ENCODE measurements around the gene ST3GAL3.

The ST3GAL3 gene

GRCh38 chr1:43796111-43796581 lies 88.8 kb downstream of the ST3GAL3 start:
- peak; percentile 13 for DNase-seq (ENCODE audit: low read depth)
- H3K4me3 ChIP-seq (ENCODE audit: low read length), result no peak overlapping the region
- TF ChIP-seq, protein P1, sequence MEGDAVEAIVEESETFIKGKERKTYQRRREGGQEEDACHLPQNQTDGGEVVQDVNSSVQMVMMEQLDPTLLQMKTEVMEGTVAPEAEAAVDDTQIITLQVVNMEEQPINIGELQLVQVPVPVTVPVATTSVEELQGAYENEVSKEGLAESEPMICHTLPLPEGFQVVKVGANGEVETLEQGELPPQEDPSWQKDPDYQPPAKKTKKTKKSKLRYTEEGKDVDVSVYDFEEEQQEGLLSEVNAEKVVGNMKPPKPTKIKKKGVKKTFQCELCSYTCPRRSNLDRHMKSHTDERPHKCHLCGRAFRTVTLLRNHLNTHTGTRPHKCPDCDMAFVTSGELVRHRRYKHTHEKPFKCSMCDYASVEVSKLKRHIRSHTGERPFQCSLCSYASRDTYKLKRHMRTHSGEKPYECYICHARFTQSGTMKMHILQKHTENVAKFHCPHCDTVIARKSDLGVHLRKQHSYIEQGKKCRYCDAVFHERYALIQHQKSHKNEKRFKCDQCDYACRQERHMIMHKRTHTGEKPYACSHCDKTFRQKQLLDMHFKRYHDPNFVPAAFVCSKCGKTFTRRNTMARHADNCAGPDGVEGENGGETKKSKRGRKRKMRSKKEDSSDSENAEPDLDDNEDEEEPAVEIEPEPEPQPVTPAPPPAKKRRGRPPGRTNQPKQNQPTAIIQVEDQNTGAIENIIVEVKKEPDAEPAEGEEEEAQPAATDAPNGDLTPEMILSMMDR (IDR thresholded peaks at IDR 0.05; ENCODE audit: insufficient read depth, low read depth, low read length, missing control alignments), result no peak

DNA sequence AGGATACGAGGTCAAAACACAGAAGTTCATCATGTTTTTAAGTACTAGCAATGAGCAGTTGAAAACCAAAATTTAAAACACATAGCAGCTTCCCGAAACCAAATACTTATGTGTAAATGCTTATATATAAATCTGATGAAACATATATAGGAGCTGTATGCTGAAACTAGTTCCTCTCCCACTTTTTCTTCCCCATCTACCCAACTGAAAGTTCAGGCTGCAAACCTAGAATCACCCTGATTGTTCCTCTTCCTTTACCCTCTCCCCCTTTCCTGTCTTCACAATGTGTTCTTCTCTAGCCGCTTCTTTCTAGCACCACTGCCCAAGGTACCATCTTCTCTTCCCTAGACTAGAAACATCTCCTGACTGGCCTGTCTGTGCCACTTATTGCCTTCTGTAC lies 90.6 kb downstream of the ST3GAL3 start:
- TF ChIP-seq, protein P1 (IDR thresholded peaks at IDR 0.05; ENCODE audit: insufficient read depth, low read depth, low read length, missing control alignments), result no peak
- DNase-seq (ENCODE audit: low read depth), result no peak
- H3K4me3 ChIP-seq (ENCODE audit: low read length), result no peak overlapping the region

DNA sequence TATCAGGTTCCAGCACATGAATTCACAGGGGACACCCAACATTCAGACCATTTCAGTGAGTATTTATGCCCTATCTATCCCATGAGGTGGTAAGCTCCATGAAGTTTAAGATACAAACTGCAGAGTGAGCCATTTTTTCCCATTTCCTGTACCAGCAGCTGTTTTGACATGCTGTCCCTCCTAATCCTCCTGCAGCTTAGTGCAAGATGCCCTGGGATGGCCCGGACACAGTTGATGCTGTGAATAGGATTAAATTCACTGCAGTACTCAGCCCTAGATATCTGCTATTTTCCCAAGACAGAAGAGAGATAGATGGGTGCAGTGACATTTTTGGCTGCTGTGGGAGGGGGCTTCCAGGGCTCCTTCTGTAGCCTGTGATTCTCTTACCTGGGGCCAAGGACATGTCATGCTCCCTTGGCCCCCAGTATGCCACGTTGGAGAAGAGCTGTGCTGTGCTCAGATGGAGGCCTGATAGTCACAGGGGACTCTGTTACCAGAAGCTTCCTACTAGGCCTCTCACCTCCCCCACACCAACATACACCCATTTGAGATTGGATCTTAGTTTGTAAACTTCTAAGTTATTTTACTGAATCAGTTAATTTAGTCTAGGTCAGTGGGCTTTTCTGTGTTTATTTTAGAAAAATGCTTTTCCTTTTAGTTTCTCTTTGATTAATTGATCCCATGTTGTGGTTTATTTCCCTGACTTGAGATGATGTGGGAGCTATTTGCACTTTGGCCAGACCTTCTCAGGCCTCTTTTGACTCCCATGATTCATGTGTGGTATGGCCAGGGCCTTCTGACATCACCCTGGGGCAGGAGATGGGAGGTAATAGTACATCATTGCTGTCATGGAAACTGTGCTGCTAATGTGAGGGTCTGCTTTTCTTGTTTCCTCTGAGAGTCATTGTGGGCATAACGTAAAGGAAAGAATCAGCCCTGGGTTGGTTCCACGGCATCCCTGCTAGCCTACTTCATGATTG lies 92.6 kb downstream of the ST3GAL3 start:
- no peak overlapping the region for H3K4me3 ChIP-seq (ENCODE audit: low read length)
- TF ChIP-seq, protein P1 (IDR thresholded peaks at IDR 0.05; ENCODE audit: insufficient read depth, low read depth, low read length, missing control alignments), result no peak
- DNase-seq (ENCODE audit: low read depth), result no peak

DNA sequence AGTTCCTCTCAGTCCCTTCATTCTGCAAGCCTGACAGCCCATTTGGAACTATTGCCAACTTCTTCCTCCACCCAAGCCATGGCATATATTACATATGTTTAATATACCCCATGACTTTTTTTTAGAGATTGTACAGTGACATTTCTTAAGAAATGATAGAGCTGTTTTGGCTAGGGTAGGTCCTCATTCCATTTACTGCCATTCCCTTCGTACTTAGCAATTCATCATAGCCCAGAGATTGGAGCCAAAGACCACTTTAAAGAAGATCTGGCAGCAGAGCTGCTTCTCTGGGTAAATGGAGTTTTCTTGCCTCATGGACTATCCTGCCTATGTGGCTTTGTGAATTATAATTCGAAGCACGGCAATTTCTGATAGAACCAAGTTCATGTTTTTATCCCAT lies 93.4 kb downstream of the ST3GAL3 start:
- TF ChIP-seq, protein P1 (IDR thresholded peaks at IDR 0.05; ENCODE audit: insufficient read depth, low read depth, low read length, missing control alignments), result no peak
- DNase-seq (ENCODE audit: low read depth), result no peak
- H3K4me3 ChIP-seq (ENCODE audit: low read length), result no peak overlapping the region

- no peak overlapping the region for H3K4me3 ChIP-seq (ENCODE audit: low read length)
- peak; percentile 71 for DNase-seq (ENCODE audit: low read depth)
Measured at GRCh38 chr1:43801203-43801602, 93.9 kb downstream of the ST3GAL3 start.

DNA sequence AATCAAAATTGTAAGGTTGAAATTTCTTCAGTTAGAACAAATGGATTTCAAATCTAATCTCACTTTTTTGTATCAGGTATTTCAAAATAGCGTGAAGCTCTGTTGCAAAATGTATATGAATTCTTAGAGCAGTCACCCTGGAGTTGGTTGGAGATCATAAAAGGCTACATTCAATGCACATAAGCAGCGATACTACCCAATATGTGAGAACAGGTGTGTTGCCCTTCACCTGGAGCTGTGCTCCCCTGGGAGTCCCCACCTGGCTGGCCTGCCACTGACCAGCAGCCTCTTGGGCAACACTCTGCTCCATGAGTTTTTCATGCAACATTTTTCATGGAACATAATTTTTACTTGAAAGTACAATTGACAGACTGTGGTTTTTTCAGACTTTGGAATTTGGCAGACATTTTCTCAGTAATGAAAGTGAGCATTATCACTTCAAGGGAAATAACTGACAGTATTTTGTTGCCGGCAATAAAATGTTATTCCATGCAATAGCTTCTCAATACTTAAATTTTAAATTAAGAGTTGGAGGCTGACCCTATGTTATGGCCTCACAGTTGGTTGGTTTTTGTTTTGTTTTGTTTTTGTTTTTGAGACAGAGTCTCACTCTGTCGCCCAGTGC lies 95.1 kb downstream of the ST3GAL3 start:
- no peak overlapping the region for H3K4me3 ChIP-seq (ENCODE audit: low read length)
- TF ChIP-seq, protein P1 (IDR thresholded peaks at IDR 0.05; ENCODE audit: insufficient read depth, low read depth, low read length, missing control alignments), result no peak
- DNase-seq (ENCODE audit: low read depth), result no peak

More at GRCh38 chr1:43801203-43801602, 93.9 kb downstream of the ST3GAL3 start:
- TF ChIP-seq, protein P1 (IDR thresholded peaks at IDR 0.05; ENCODE audit: insufficient read depth, low read depth, low read length, missing control alignments), result no peak

Data from epithelial cell of esophagus (primary cell).